Smooth muscle cell (in vitro differentiated cells): ENCODE measurements around the gene ADH1B. TPM values are rescaled to one million over a fixed set of nuclear protein-coding genes. Genes with fewer than 3 reads are reported as not detected.

Experiments
- DNase-seq: peaks from one replicate; lab custom pipeline; 2025; ENCODE audit not compliant: unreplicated experiment; lab: John Stamatoyannopoulos, UW
- H2AFZ ChIP-seq: fragments of 200-600 bp; sonication (generic); 2 replicates; pipeline ENCODE4 v1.6.0; 2016; ENCODE audit warnings: antibody characterized with exemption, low read depth, mild to moderate bottlenecking
- H3F3A ChIP-seq: fragments of 200-600 bp; sonication (generic); 2 replicates; pipeline ENCODE4 v1.6.0; 2017; ENCODE audit warnings: antibody characterized with exemption, low read depth
- H3K27ac ChIP-seq: fragments of 200-600 bp; sonication (generic); 2 replicates; pipeline ENCODE4 v1.5.1; 2016; ENCODE audit warnings: low read depth, mild to moderate bottlenecking
- H3K27me3 ChIP-seq: fragments of 200-600 bp; sonication (generic); 2 replicates; pipeline ENCODE4 v1.6.1; 2016; ENCODE audit warnings: low read depth, mild to moderate bottlenecking
- H3K36me3 ChIP-seq: fragments of 200-600 bp; sonication (generic); 2 replicates; pipeline ENCODE4 v1.5.1; 2016; ENCODE audit warnings: low read depth
- H3K4me1 ChIP-seq: fragments of 200-600 bp; sonication (generic); 2 replicates; pipeline ENCODE4 v1.5.1; 2016; ENCODE audit warnings: low read depth
- H3K4me2 ChIP-seq: fragments of 200-600 bp; sonication (generic); 2 replicates; pipeline ENCODE4 v1.6.0; 2016; ENCODE audit warnings: mild to moderate bottlenecking
- H3K4me3 ChIP-seq: fragments of 200-600 bp; sonication (generic); 2 replicates; pipeline ENCODE4 v1.5.1; 2016; ENCODE audit warnings: mild to moderate bottlenecking
- H3K79me2 ChIP-seq: fragments of 200-600 bp; sonication (generic); 2 replicates; pipeline ENCODE4 v1.6.0; 2016; ENCODE audit warnings: low read depth, mild to moderate bottlenecking
- H3K9ac ChIP-seq: fragments of 200-600 bp; sonication (generic); 2 replicates; pipeline ENCODE4 v1.6.0; 2016; ENCODE audit warnings: low read depth
- H3K9me3 ChIP-seq: fragments of 200-600 bp; sonication (generic); replicated peaks from 2 replicates; pipeline ENCODE4 v1.5.1; 2016; ENCODE audit warnings: low read depth
- H4K20me1 ChIP-seq: fragments of 200-600 bp; sonication (generic); 2 replicates; pipeline ENCODE4 v1.6.0; 2016; ENCODE audit warnings: low read depth
- CTCF ChIP-seq: fragments of 200-600 bp; sonication (generic); IDR thresholded peaks from 2 replicates; pipeline ENCODE4 v1.5.1; 2017; ENCODE audit warnings: borderline replicate concordance, mild to moderate bottlenecking, antibody characterized with exemption; ENCODE audit not compliant: insufficient read depth, poor library complexity, severe bottlenecking
- WGBS: methylation state at CpG from one replicate; pipeline ENCODE4 v1.1.7; 2016; ENCODE audit warnings: low lambda C conversion rate; 5-methylcytosine and 5-hydroxymethylcytosine counted together
- polyA plus RNA-seq: library from polyadenylated mRNA; unstranded; fragments of >200 nt; fragmentation: Nextera tagmentation; extraction: Ambion mirVana; gene quantifications from 2 replicates; pipeline ENCODE4 v1.2.1, GENCODE V29; 2016
- total RNA-seq: library from RNA; depleted of rRNA; stranded (reverse); fragments of >200 nt; gene quantifications from 2 replicates; pipeline ENCODE4 v1.2.3, GENCODE V29; 2014

ADH1B gene
- total and polyA plus RNA-seq, 2 experiments from 2014 or later: not detected

- 85% methylated on average over 3 of the region's 3 CpGs for WGBS
- H3K9ac ChIP-seq: no peak overlapping the region
- H3K79me2 ChIP-seq: no peaks in the 10 kb centered on the region
- no peak overlapping the region for H2AFZ ChIP-seq
- H3K4me3 ChIP-seq: no peak overlapping the region
- no peaks in the 10 kb centered on the region for H4K20me1 ChIP-seq
- H3K27ac ChIP-seq: no peak overlapping the region
- no peaks in the 10 kb centered on the region for H3K9me3 ChIP-seq
- H3K27me3 ChIP-seq: no peaks in the 10 kb centered on the region
- no peak for DNase-seq
- H3K4me2 ChIP-seq: no peak overlapping the region
- no peak for TF ChIP-seq CTCF
- H3K36me3 ChIP-seq: no peaks in the 10 kb centered on the region
- no peaks in the 10 kb centered on the region for H3F3A ChIP-seq
- peaks cover 10% of the 10 kb centered on the region for H3K4me1 ChIP-seq
Observed at GRCh38 chr4:99317354-99317753, 3.8 kb downstream of the ADH1B start.

- H3K27ac ChIP-seq: no peak overlapping the region
- H2AFZ ChIP-seq: no peak overlapping the region
- no peaks in the 10 kb centered on the region for H3K4me1 ChIP-seq
- WGBS: 79% methylated on average over 6 of the region's 6 CpGs
- no peak overlapping the region for H3K4me2 ChIP-seq
- no peaks in the 10 kb centered on the region for H3K36me3 ChIP-seq
- H3K9ac ChIP-seq: no peak overlapping the region
- H3K27me3 ChIP-seq: no peaks in the 10 kb centered on the region
- no peak overlapping the region for H3K4me3 ChIP-seq
- no peaks in the 10 kb centered on the region for H4K20me1 ChIP-seq
- H3F3A ChIP-seq: no peaks in the 10 kb centered on the region
- no peak for TF ChIP-seq CTCF
- DNase-seq: no peak
- no peaks in the 10 kb centered on the region for H3K9me3 ChIP-seq
- H3K79me2 ChIP-seq: no peaks in the 10 kb centered on the region
Observed at GRCh38 chr4:99315839-99316238, 5.4 kb downstream of the ADH1B start.

- Histone ChIP-seq H3K36me3 (no peaks in the 10 kb centered on the region), H4K20me1 (no peaks in the 10 kb centered on the region), H3K4me1 (no peaks in the 10 kb centered on the region), H3K9ac (no peak overlapping the region), H3K4me3 (no peak overlapping the region), H2AFZ (no peak overlapping the region), H3K9me3 (no peaks in the 10 kb centered on the region), H3F3A (no peaks in the 10 kb centered on the region), H3K27me3 (no peaks in the 10 kb centered on the region), H3K4me2 (no peak overlapping the region), H3K79me2 (no peaks in the 10 kb centered on the region), H3K27ac (no peak overlapping the region)
- 85% methylated on average over 1 of the region's 1 CpG for WGBS
- TF ChIP-seq CTCF: no peak
- DNase-seq: no peak
Observed at GRCh38 chr4:99314211-99314610, 7.0 kb downstream of the ADH1B start.

GRCh38 chr4:99310389-99310788 is 10.8 kb downstream of the ADH1B start:
- no peak for DNase-seq
- no peak overlapping the region for H3K4me3 ChIP-seq
- H3K4me2 ChIP-seq: no peak overlapping the region
- no peaks in the 10 kb centered on the region for H3K9me3 ChIP-seq
- no peaks in the 10 kb centered on the region for H3K27me3 ChIP-seq
- TF ChIP-seq CTCF: no peak
- no peaks in the 10 kb centered on the region for H3F3A ChIP-seq
- no peak overlapping the region for H3K27ac ChIP-seq
- H2AFZ ChIP-seq: no peak overlapping the region
- WGBS: 52% methylated on average over 2 of the region's 2 CpGs
- no peaks in the 10 kb centered on the region for H4K20me1 ChIP-seq
- no peaks in the 10 kb centered on the region for H3K79me2 ChIP-seq
- no peak overlapping the region for H3K9ac ChIP-seq
- no peaks in the 10 kb centered on the region for H3K4me1 ChIP-seq
- no peaks in the 10 kb centered on the region for H3K36me3 ChIP-seq
